A549 treated with DMSO at 1 μM for 4 hours (cell line): ENCODE measurements around the gene SFXN2. TPM values are rescaled to one million over a fixed set of nuclear protein-coding genes. Genes with fewer than 3 reads are reported as not detected.

Experiments used
- total RNA-seq: library from RNA; stranded (reverse); fragments of 200-300 nt; extraction: Qiagen RNA extraction; gene quantifications from 5 replicates; pipeline ENCODE4 v1.2.3, GENCODE V29; 2022; ENCODE audit warnings: low read depth

Gene SFXN2
- 2.9 to 4.4 TPM (median 3.8 TPM) in 5 replicates for total RNA-seq

DNA sequence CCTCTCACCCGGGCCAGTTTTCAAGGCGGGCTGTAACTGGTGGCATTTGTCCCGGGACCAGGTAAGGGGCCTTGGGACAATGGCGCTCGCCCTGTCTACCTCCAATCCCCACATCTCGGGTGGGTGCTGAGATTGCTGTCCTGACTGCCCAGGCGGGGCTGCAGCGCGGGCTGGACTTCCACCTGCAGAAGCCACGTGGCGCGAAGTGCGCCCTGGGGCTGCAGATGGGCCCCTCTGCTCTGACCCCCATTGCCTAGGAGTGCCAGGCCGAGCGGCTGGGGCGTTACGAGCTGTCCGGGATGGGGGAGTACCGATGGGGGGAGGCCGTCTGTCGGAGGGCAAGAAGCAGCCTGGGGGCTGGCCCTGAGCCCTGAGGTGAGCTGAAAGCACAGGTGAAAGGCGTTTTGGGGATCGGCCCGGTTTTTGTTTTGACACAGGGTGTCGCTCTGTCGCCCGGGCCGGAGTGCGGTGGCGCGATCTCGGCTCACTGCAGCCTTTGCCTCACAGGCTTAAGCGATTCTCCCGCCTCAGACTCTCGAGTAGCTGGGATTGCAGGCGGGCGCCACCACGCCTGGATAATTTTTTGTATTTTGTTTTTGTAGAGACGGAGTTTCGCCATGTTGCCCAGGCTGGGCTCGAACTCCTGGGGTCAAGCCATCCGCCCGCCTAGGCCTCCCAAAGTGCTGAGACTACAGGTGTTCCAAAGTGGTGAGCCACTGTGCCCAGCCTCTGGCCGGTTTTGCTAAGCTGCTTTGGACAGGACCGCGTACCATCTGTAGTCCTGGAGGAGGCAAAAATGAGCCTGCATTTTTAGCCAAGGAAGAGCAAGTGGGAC, at the start of gene SFXN2:
SFXN2 (plus strand) TSS at position 16 of the 835 bp plus-strand sequence. CDS start 12,001 bp downstream, outside the sequence.

DNA sequence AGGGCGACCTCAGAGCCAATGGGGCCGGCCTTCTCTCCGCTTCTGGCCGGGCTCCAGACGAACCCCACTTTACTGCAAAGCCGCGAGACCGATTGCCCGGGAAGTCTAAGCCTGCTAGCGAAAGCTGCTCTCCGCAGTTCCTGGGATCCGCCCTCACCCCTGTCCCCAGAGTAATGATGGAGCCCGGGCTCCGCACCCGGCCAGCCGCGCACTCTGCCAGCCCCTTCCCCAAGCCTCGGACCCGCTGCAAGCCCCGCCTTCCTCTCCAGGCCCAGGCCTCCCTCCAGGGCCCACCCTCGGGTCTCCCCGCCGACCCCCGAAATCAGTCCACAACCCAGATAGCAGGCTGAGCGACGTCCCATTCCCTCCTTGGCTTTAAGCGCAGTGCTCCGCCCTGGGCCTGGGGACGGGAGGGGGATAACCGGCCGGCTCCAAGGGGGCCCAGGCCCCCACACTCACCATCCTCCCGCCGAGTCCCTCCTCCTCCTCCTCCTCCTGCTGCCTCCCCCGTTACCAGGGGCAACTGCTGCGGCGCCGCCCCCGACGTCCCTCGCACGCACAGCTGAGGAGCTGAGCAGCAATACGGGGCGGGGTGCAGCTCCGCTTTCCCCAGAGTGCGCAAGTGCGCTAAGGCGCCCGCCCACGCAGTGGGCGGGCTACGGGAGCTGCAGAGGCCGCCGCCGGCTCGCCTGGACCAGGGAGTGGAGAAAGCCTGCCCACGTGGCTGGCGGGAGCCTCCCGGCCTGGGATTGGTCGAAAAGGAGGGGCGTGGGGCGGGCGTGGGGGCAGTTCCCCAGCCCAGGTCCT, 419 bp upstream of the SFXN2 start, which contains the start of gene ARL3:
ARL3 (minus strand) TSS at position 584 of the 807 bp plus-strand sequence; CDS start at position 462, 122 bp downstream.

DNA sequence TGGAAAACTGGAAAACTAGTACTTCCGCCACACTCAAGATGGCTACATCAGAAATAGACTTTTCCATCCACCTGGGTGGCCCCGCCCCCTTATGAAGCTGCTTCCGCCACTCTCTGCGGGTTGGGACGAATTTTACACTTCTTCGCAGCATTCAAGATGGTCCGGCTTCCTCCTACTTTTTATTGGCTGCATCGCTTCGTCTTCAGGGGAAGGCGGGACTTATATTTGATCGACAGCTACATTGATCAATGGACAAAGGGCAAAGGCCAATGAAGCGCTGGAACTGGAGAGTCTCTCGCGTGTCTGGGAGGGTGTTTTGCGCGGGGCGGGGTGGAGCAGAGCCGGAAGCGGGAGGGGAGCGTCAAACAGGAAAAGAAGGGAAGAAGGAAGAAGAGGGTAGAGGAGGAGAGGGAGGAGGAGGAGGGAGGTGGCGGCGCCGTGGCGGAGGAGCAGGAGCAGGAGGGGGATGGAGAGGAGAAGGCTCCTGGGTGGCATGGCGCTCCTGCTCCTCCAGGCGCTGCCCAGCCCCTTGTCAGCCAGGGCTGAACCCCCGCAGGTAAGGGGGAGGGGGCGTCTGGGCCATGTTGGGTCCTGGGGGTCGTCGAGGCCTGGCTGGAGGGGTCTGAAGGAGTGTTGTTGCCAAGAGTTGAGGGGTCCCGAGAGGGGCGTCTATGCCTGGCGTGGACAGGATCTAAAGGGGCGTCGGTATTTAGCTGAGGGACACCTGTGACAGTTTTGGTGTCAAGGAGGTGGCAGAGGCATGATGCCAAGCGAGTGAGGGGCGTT, 29.3 kb downstream of the SFXN2 start, which contains the start of gene WBP1L:
WBP1L (plus strand) TSS at position 361 of the 786 bp plus-strand sequence; CDS start at position 467, 106 bp downstream.

Other genes with a start within 250 kb of the SFXN2 start
- 86.9 to 99.1 TPM (median 94.4 TPM) in 5 replicates for gene ACTR1A, start 211.9 kb upstream of the SFXN2 start, total RNA-seq
- 5.7 to 8.8 TPM (median 7.2 TPM) in 5 replicates for gene SUFU, start 210.7 kb upstream of the SFXN2 start, total RNA-seq
- 42.0 to 51.5 TPM (median 46.3 TPM) in 5 replicates for gene TRIM8, start 70.2 kb upstream of the SFXN2 start, total RNA-seq
- 13.9 to 15.3 TPM (median 14.7 TPM) in 5 replicates for gene ARL3, start 239 bp upstream of the SFXN2 start, total RNA-seq
- gene WBP1L, start 29.3 kb downstream of the SFXN2 start, total RNA-seq: 21.5 to 30.7 TPM (median 27.8 TPM) in 5 replicates
- not detected in 5 replicates for gene CYP17A1, start 122.8 kb downstream of the SFXN2 start, total RNA-seq
- gene BORCS7, start 139.6 kb downstream of the SFXN2 start, total RNA-seq: 23.1 to 30.4 TPM (median 25.2 TPM) in 5 replicates
- 3.9 to 5.7 TPM (median 4.5 TPM) in 5 replicates for gene AS3MT, start 154.8 kb downstream of the SFXN2 start, total RNA-seq
- 5.0 to 6.6 TPM (median 5.7 TPM) in 5 replicates for gene CNNM2, start 203.7 kb downstream of the SFXN2 start, total RNA-seq